Rectal smooth muscle tissue (tissue), 1 donor: ENCODE data around the gene SLC14A1.

Source experiments
- H3K27ac ChIP-seq: one replicate; pipeline ENCODE4 v1.7.0; 2013; ENCODE audit warnings: low read depth, low read length, inconsistent platforms
- H3K27me3 ChIP-seq: one replicate; pipeline ENCODE4 v1.7.0; 2013; ENCODE audit warnings: low read length; ENCODE audit not compliant: control insufficient read depth, insufficient read depth
- H3K36me3 ChIP-seq: one replicate; pipeline ENCODE4 v1.7.0; 2013; ENCODE audit warnings: low read length; ENCODE audit not compliant: control insufficient read depth, insufficient read depth
- H3K4me1 ChIP-seq: one replicate; pipeline ENCODE4 v1.7.0; 2013; ENCODE audit warnings: low read length; ENCODE audit not compliant: control insufficient read depth, insufficient read depth
- H3K4me3 ChIP-seq: one replicate; pipeline ENCODE4 v1.7.0; 2013; ENCODE audit warnings: low read length
- H3K9ac ChIP-seq: one replicate; pipeline ENCODE4 v1.7.0; 2013; ENCODE audit warnings: low read length

Gene SLC14A1

GRCh38 chr18:45774065-45774521, 50.1 kb downstream of the SLC14A1 start:
- Histone ChIP-seq H3K9ac (no peak overlapping the region), H3K27ac (no peak overlapping the region), H3K27me3 (peaks cover 4% of the 10 kb centered on the region), H3K4me1 (no peaks in the 10 kb centered on the region), H3K4me3 (no peak overlapping the region), H3K36me3 (no peaks in the 10 kb centered on the region)

GRCh38 chr18:45775241-45775676, 51.3 kb downstream of the SLC14A1 start:
- peaks cover 4% of the 10 kb centered on the region for H3K27me3 ChIP-seq
- H3K4me1 ChIP-seq = no peaks in the 10 kb centered on the region
- H3K36me3 ChIP-seq = no peaks in the 10 kb centered on the region
- no peak overlapping the region for H3K9ac ChIP-seq
- peak overlapping the region; percentile 80 for H3K4me3 ChIP-seq
- H3K27ac ChIP-seq = peak overlapping the region; percentile 78

GRCh38 chr18:45775743-45776142, 51.8 kb downstream of the SLC14A1 start:
- peak overlapping the region; percentile 78 for H3K27ac ChIP-seq
- peak overlapping the region; percentile 80 for H3K4me3 ChIP-seq
- H3K36me3 ChIP-seq = no peaks in the 10 kb centered on the region
- no peaks in the 10 kb centered on the region for H3K4me1 ChIP-seq
- H3K9ac ChIP-seq = no peak overlapping the region
- peaks cover 4% of the 10 kb centered on the region for H3K27me3 ChIP-seq

GRCh38 chr18:45777393-45777792, 53.4 kb downstream of the SLC14A1 start:
- H3K27ac ChIP-seq = no peak overlapping the region
- H3K27me3 ChIP-seq = peaks cover 4% of the 10 kb centered on the region
- no peaks in the 10 kb centered on the region for H3K36me3 ChIP-seq
- H3K9ac ChIP-seq = no peak overlapping the region
- H3K4me3 ChIP-seq = no peak overlapping the region
- H3K4me1 ChIP-seq = no peaks in the 10 kb centered on the region

GRCh38 chr18:45780568-45780967, 56.6 kb downstream of the SLC14A1 start:
- Histone ChIP-seq H3K36me3 (no peaks in the 10 kb centered on the region), H3K9ac (no peak overlapping the region), H3K4me1 (no peaks in the 10 kb centered on the region), H3K27me3 (no peaks in the 10 kb centered on the region), H3K27ac (no peak overlapping the region), H3K4me3 (no peak overlapping the region)

- H3K4me3 ChIP-seq = no peak overlapping the region
- no peaks in the 10 kb centered on the region for H3K36me3 ChIP-seq
- H3K9ac ChIP-seq = no peak overlapping the region
- no peaks in the 10 kb centered on the region for H3K4me1 ChIP-seq
- H3K27me3 ChIP-seq = no peaks in the 10 kb centered on the region
- H3K27ac ChIP-seq = no peak overlapping the region
These were observed 58.7 kb downstream of the SLC14A1 start for GRCh38 chr18:45782662-45783061.

GRCh38 chr18:45783097-45784075, 59.4 kb downstream of the SLC14A1 start:
- Histone ChIP-seq H3K4me1 (no peaks in the 10 kb centered on the region), H3K27me3 (no peaks in the 10 kb centered on the region), H3K9ac (no peak overlapping the region), H3K27ac (no peak overlapping the region), H3K4me3 (no peak overlapping the region), H3K36me3 (no peaks in the 10 kb centered on the region)

GRCh38 chr18:45785134-45785533, 61.2 kb downstream of the SLC14A1 start:
- Histone ChIP-seq H3K27me3 (no peaks in the 10 kb centered on the region), H3K4me1 (no peaks in the 10 kb centered on the region), H3K4me3 (no peak overlapping the region), H3K9ac (no peak overlapping the region), H3K36me3 (no peaks in the 10 kb centered on the region), H3K27ac (no peak overlapping the region)

GRCh38 chr18:45786941-45787340, 63.0 kb downstream of the SLC14A1 start:
- no peak overlapping the region for H3K9ac ChIP-seq
- H3K4me1 ChIP-seq = no peaks in the 10 kb centered on the region
- no peak overlapping the region for H3K27ac ChIP-seq
- H3K4me3 ChIP-seq = no peak overlapping the region
- H3K36me3 ChIP-seq = no peaks in the 10 kb centered on the region
- no peaks in the 10 kb centered on the region for H3K27me3 ChIP-seq

GRCh38 chr18:45787346-45787745, 63.4 kb downstream of the SLC14A1 start:
- H3K9ac ChIP-seq = no peak overlapping the region
- no peaks in the 10 kb centered on the region for H3K27me3 ChIP-seq
- H3K4me3 ChIP-seq = no peak overlapping the region
- no peak overlapping the region for H3K27ac ChIP-seq
- H3K36me3 ChIP-seq = no peaks in the 10 kb centered on the region
- no peaks in the 10 kb centered on the region for H3K4me1 ChIP-seq

- Histone ChIP-seq H3K4me1 (no peaks in the 10 kb centered on the region), H3K27me3 (no peaks in the 10 kb centered on the region), H3K36me3 (no peaks in the 10 kb centered on the region), H3K27ac (no peak overlapping the region), H3K4me3 (no peak overlapping the region), H3K9ac (no peak overlapping the region)
These were observed 64.9 kb downstream of the SLC14A1 start for GRCh38 chr18:45788861-45789260.

- H3K4me1 ChIP-seq = no peaks in the 10 kb centered on the region
- no peak overlapping the region for H3K27ac ChIP-seq
- H3K27me3 ChIP-seq = no peaks in the 10 kb centered on the region
- no peak overlapping the region for H3K4me3 ChIP-seq
- no peaks in the 10 kb centered on the region for H3K36me3 ChIP-seq
- H3K9ac ChIP-seq = no peak overlapping the region
These were observed 68.7 kb downstream of the SLC14A1 start for GRCh38 chr18:45792506-45793263.
